DOHH2 (cell line): ENCODE data around the gene HOXA6.

Experiments
- EZH2phosphoT487 ChIP-seq: fragments of 200-600 bp; sonication (generic); IDR thresholded peaks from 2 replicates; pipeline ENCODE4 v1.6.1; 2017; ENCODE audit warnings: borderline replicate concordance, mild to moderate bottlenecking, antibody characterized with exemption, low read length, moderate library complexity, mixed read lengths
- TF ChIP-seq, protein P1 (sequence below): fragments of 200-600 bp; sonication (generic); IDR thresholded peaks from one replicate; pipeline ENCODE4 v1.5.1; 2014; ENCODE audit warnings: antibody characterized with exemption, mild to moderate bottlenecking, low read depth, low read length; ENCODE audit not compliant: poor library complexity, severe bottlenecking

DNA sequence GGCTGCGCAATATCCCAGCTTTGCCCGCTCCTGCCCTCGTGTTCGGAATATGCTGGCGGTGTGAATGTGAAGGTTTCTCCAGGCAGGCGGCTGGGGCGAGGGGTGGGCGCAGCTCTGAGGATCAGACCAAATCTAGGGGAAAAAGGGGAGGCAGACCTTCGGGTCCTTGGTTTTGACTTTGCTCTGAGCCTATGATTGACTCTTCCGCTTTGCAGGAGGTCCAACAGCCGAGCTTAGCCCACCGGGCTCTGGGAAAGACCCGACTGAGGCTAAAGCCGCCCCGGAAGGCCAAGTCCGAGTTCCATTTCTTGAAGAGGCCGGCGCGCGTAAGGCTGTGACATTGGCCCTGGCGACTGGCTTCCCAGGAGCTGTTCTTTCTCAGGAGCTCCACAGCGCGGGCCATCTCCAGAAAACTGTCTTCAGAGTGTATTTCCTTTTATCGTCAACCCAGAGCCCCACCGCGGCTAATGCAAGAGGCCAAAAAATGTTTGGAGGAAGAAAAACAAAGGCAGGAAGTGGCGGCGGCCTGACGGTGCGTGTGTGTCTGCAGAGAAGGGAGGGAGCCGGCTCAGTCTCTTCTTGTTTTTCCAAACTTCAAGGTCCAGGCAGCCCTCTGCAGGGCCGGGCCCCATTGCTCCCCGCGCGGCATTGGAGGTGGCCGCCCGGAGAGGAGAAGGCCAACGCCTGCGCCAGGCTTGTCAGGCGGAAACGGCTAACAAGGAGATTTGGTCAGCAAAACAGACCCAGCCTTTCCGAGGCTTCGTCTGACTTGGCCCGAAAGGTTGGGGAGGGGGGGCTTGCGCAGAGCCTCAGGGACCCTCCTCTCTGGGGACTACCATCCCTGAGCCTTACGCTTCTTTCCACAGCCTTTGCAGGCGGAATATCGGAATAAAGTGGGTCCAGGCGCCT lies 41.1 kb upstream of the HOXA6 start:
- TF ChIP-seq, protein P1, sequence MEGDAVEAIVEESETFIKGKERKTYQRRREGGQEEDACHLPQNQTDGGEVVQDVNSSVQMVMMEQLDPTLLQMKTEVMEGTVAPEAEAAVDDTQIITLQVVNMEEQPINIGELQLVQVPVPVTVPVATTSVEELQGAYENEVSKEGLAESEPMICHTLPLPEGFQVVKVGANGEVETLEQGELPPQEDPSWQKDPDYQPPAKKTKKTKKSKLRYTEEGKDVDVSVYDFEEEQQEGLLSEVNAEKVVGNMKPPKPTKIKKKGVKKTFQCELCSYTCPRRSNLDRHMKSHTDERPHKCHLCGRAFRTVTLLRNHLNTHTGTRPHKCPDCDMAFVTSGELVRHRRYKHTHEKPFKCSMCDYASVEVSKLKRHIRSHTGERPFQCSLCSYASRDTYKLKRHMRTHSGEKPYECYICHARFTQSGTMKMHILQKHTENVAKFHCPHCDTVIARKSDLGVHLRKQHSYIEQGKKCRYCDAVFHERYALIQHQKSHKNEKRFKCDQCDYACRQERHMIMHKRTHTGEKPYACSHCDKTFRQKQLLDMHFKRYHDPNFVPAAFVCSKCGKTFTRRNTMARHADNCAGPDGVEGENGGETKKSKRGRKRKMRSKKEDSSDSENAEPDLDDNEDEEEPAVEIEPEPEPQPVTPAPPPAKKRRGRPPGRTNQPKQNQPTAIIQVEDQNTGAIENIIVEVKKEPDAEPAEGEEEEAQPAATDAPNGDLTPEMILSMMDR, result no peak
- peak; percentile 82; the same call in 1 of the 2 replicates for TF ChIP-seq EZH2phosphoT487
